ENCODE results near the gene B4GALT2. TPM values are rescaled to one million over a fixed set of nuclear protein-coding genes. Genes with fewer than 3 reads are reported as not detected.

B4GALT2 gene
- total RNA-seq, 1 experiment from 2014 or later = 76.8 TPM

GRCh38 chr1:43960798-43961197 lies 18.2 kb upstream of the B4GALT2 start:
- no peaks in the 10 kb centered on the region for H3K9me2 ChIP-seq (ENCODE audit: insufficient read depth)
- H3K4me2 ChIP-seq (ENCODE audit: low read length) = no peak overlapping the region
- H3K27me3 ChIP-seq (ENCODE audit: insufficient read depth, low read length) = no peaks in the 10 kb centered on the region
- no peaks in the 10 kb centered on the region for H3K4me1 ChIP-seq (ENCODE audit: control insufficient read depth in 1 of 2, insufficient read depth in 2 of 2, low read length in 2 of 2)
- H3K36me3 ChIP-seq (ENCODE audit: control insufficient read depth in 1 of 2, insufficient read depth in 2 of 2, low read length in 2 of 2) = peaks cover 0 to 4% of the 10 kb centered on the region in 2 experiments; a peak in 2 of 4 replicates
- no peak overlapping the region for H3K4me3 ChIP-seq (replicated peaks in 1 of 2; ENCODE audit: low read depth in 1 of 2, low read length in 2 of 2)
- ChIA-PET RAD21 (ENCODE audit: low non-redundant PET in 1 of 2, low total read pairs in 2 of 2, uncharacterized antibody in 2 of 2, unreplicated experiment in 2 of 2) (no interaction called here), POLR2A (no interaction called here), CTCF (no interaction called here)
- DNase-seq (ENCODE audit: low read depth, low spot score) (no peak), ATAC-seq (no peak)
- no peak overlapping the region for H3K9ac ChIP-seq (ENCODE audit: low read length)
- no peaks in the 10 kb centered on the region for H3K79me2 ChIP-seq (ENCODE audit: insufficient read depth, low read length)
- no peak for TF ChIP-seq CEBPB (IDR thresholded peaks at IDR 0.05; ENCODE audit: low read depth)
- TF ChIP-seq CTCF (IDR thresholded peaks at IDR 0.05 in 2 of 3, conservative IDR thresholded peaks at IDR 0.05 in 1 of 3; ENCODE audit: borderline replicate concordance in 1 of 3, insufficient read depth in 1 of 3, low read depth in 2 of 3, low read length in 2 of 3) = no peak
- no peak for TF ChIP-seq RAD21 (IDR thresholded peaks at IDR 0.05; ENCODE audit: low read depth)
- TF ChIP-seq SRF (IDR thresholded peaks at IDR 0.05; ENCODE audit: low read depth) = no peak
- TF ChIP-seq FOSL1 (IDR thresholded peaks at IDR 0.05; ENCODE audit: low read depth) = no peak
- intact Hi-C loops (cut with micrococcal nuclease) = no loop called here
- H3K27ac ChIP-seq (ENCODE audit: low read depth, low read length) = no peak overlapping the region
- H3K9me3 ChIP-seq (ENCODE audit: control insufficient read depth in 1 of 2, insufficient read depth in 1 of 2, low read depth in 1 of 2, low read length in 2 of 2) = no peaks in the 10 kb centered on the region
- BruUV-seq (replicated peaks) = no TSS peak
- no peaks in the 10 kb centered on the region for H4K20me1 ChIP-seq (ENCODE audit: insufficient read depth)
- no peak overlapping the region for H2AFZ ChIP-seq (ENCODE audit: low read depth, low read length, poor library complexity, severe bottlenecking)

GRCh38 chr1:43961692-43962091 lies 17.3 kb upstream of the B4GALT2 start:
- Histone ChIP-seq H3K4me1 (ENCODE audit: control insufficient read depth in 1 of 2, insufficient read depth in 2 of 2, low read length in 2 of 2) (no peaks in the 10 kb centered on the region), H3K9me2 (ENCODE audit: insufficient read depth) (no peaks in the 10 kb centered on the region), H4K20me1 (ENCODE audit: insufficient read depth) (no peaks in the 10 kb centered on the region), H3K9ac (ENCODE audit: low read length) (no peak overlapping the region), H3K36me3 (ENCODE audit: control insufficient read depth in 1 of 2, insufficient read depth in 2 of 2, low read length in 2 of 2) (peaks cover 0 to 4% of the 10 kb centered on the region in 2 experiments; a peak in 2 of 4 replicates), H3K4me3 (replicated peaks in 1 of 2; ENCODE audit: low read depth in 1 of 2, low read length in 2 of 2) (no peak overlapping the region), H3K4me2 (ENCODE audit: low read length) (no peak overlapping the region), H3K27ac (ENCODE audit: low read depth, low read length) (no peak overlapping the region), H2AFZ (ENCODE audit: low read depth, low read length, poor library complexity, severe bottlenecking) (no peak overlapping the region), H3K27me3 (ENCODE audit: insufficient read depth, low read length) (no peaks in the 10 kb centered on the region), H3K79me2 (ENCODE audit: insufficient read depth, low read length) (no peaks in the 10 kb centered on the region), H3K9me3 (ENCODE audit: control insufficient read depth in 1 of 2, insufficient read depth in 1 of 2, low read depth in 1 of 2, low read length in 2 of 2) (no peaks in the 10 kb centered on the region)
- BruUV-seq (replicated peaks) = no TSS peak
- ATAC-seq (no peak), DNase-seq (ENCODE audit: low read depth, low spot score) (no peak)
- POLR2A ChIA-PET = no interaction called here
- RAD21 ChIA-PET (ENCODE audit: low non-redundant PET in 1 of 2, low total read pairs in 2 of 2, uncharacterized antibody in 2 of 2, unreplicated experiment in 2 of 2) = no interaction called here
- TF ChIP-seq MAX (IDR thresholded peaks at IDR 0.05) = no peak
- no peak for TF ChIP-seq EZH2 (IDR thresholded peaks at IDR 0.05)
- TF ChIP-seq FOSL1 (IDR thresholded peaks at IDR 0.05; ENCODE audit: low read depth) = no peak
- no peak for TF ChIP-seq SP1 (IDR thresholded peaks at IDR 0.05; ENCODE audit: low read depth)
- TF ChIP-seq SRF (IDR thresholded peaks at IDR 0.05; ENCODE audit: low read depth) = no peak
- TF ChIP-seq CEBPB (IDR thresholded peaks at IDR 0.05; ENCODE audit: low read depth) = no peak
- TF ChIP-seq TCF7L2 (IDR thresholded peaks at IDR 0.05; ENCODE audit: borderline replicate concordance, extremely low read depth, insufficient read depth, insufficient read length) = no peak
- no peak for TF ChIP-seq POLR2A (IDR thresholded peaks at IDR 0.05; ENCODE audit: borderline replicate concordance, extremely low read depth, insufficient read depth, insufficient read length)
- TF ChIP-seq REST (IDR thresholded peaks at IDR 0.05; ENCODE audit: low read depth) = no peak
- no peak for TF ChIP-seq ELF1 (IDR thresholded peaks at IDR 0.05; ENCODE audit: borderline replicate concordance, low read depth)
- intact Hi-C loops (cut with micrococcal nuclease) = no loop called here
- CTCF ChIA-PET = no interaction called here

Measured in HCT116 (cell line).